Astrocyte (in vitro differentiated cells and primary cell): Measurements from ENCODE around the gene DPEP1.

Source experiments
- CTCF ChIP-seq: IDR thresholded peaks from 2 replicates; pipeline ENCODE4 v1.5.1; 2011; ENCODE audit warnings: low read depth, mild to moderate bottlenecking, inconsistent platforms, low read length, moderate library complexity; ENCODE audit not compliant: insufficient read depth
- EZH2 ChIP-seq: IDR thresholded peaks from 2 replicates; pipeline ENCODE4 v1.6.1; 2012; ENCODE audit warnings: mild to moderate bottlenecking, low read length, inconsistent platforms; ENCODE audit not compliant: insufficient read depth

GRCh38 chr16:89687092-89687940, 73.9 kb downstream of the DPEP1 start:
- TF ChIP-seq CTCF (no peak), EZH2 (no peak)
